Measurements from ENCODE around the gene NUCB1. TPM values are rescaled to one million over a fixed set of nuclear protein-coding genes. Genes with fewer than 3 reads are reported as not detected.
A peak's percentile ranks its signal among the peaks of the same experiment; 100 is the strongest.

The NUCB1 gene
- total and polyA plus RNA-seq, 9 of the 15 experiments (the other 6 are each of a cell fraction or from before 2014, with no cell fraction given) = 3.1 to 153 (median 71.7) TPM

DNA sequence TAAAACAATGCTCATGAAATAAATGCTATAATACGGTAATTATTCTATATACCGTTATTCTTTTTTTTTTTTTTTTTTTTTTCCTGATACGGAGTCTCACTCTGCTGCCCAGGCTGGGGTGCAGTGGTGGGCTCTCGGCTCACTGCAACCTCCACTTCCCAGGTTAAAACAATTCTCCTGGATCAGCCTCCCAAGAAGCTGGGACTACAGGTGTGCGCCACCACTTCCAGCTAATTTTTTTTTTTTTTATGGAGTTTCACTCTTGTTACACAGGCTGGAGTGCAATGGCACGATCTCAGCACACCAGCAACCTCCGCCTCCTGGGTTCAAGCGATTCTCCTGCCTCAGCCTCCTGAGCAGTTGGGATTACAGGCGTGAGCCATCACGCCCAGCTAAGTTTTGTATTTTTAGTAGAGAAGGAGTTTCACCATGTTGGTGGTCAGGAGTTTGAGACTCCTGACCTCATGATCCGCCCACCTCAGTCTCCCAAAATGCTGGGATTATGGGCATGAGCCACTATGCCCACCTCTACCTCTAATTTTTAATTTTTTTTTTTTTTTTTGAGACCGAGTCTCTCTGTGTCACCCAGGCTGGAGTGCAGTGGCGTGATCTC, 21.0 kb upstream of the NUCB1 start (continued):
- TF ChIP-seq ETV5 (CRISPR knock-in tag; IDR thresholded peaks at IDR 0.05; ENCODE audit: low read depth) (no peak; the same call in 1 of the 2 replicates), POLR2G (IDR thresholded peaks at IDR 0.05; ENCODE audit: low read depth, low read length) (peak; percentile 4), NEUROD1 (IDR thresholded peaks at IDR 0.05; ENCODE audit: borderline replicate concordance, low read depth, low read length, partially characterized antibody) (no peak), NR2C2 (CRISPR knock-in tag; IDR thresholded peaks at IDR 0.05) (no peak), NR2C2 (tag; IDR thresholded peaks at IDR 0.05) (no peak), GTF2E2 (tag; IDR thresholded peaks at IDR 0.05) (peak; percentile 36; the same call in 1 of the 2 replicates), ZKSCAN8 (CRISPR knock-in tag; IDR thresholded peaks at IDR 0.05) (peak; percentile 25), PTRF (tag; IDR thresholded peaks at IDR 0.05) (no peak), RFX5 (IDR thresholded peaks at IDR 0.05; ENCODE audit: low read depth, low read length) (no peak), ZNF644 (tag; IDR thresholded peaks at IDR 0.05; ENCODE audit: low read depth) (0 out of 2 replicates have a peak, but pooled peaks have one; percentile 2), SAFB (IDR thresholded peaks at IDR 0.05; ENCODE audit: borderline replicate concordance, low read depth, low read length) (no peak), PURB (CRISPR knock-in tag; IDR thresholded peaks at IDR 0.05; ENCODE audit: low read depth) (no peak), ASH1L (IDR thresholded peaks at IDR 0.05; ENCODE audit: borderline replicate concordance, low read depth, partially characterized antibody) (peak; percentile 36), ZEB2 (IDR thresholded peaks at IDR 0.05) (no peak), RBFOX2 (IDR thresholded peaks at IDR 0.05; ENCODE audit: low read depth, low read length) (peak; percentile 20; the same call in 1 of the 2 replicates), SMAD4 (CRISPR knock-in tag; conservative IDR thresholded peaks at IDR 0.05) (no peak)
- TF ChIP-seq, protein P1, sequence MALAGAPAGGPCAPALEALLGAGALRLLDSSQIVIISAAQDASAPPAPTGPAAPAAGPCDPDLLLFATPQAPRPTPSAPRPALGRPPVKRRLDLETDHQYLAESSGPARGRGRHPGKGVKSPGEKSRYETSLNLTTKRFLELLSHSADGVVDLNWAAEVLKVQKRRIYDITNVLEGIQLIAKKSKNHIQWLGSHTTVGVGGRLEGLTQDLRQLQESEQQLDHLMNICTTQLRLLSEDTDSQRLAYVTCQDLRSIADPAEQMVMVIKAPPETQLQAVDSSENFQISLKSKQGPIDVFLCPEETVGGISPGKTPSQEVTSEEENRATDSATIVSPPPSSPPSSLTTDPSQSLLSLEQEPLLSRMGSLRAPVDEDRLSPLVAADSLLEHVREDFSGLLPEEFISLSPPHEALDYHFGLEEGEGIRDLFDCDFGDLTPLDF (CRISPR knock-in tag; IDR thresholded peaks at IDR 0.05) = no peak
- TF ChIP-seq, protein P2, sequence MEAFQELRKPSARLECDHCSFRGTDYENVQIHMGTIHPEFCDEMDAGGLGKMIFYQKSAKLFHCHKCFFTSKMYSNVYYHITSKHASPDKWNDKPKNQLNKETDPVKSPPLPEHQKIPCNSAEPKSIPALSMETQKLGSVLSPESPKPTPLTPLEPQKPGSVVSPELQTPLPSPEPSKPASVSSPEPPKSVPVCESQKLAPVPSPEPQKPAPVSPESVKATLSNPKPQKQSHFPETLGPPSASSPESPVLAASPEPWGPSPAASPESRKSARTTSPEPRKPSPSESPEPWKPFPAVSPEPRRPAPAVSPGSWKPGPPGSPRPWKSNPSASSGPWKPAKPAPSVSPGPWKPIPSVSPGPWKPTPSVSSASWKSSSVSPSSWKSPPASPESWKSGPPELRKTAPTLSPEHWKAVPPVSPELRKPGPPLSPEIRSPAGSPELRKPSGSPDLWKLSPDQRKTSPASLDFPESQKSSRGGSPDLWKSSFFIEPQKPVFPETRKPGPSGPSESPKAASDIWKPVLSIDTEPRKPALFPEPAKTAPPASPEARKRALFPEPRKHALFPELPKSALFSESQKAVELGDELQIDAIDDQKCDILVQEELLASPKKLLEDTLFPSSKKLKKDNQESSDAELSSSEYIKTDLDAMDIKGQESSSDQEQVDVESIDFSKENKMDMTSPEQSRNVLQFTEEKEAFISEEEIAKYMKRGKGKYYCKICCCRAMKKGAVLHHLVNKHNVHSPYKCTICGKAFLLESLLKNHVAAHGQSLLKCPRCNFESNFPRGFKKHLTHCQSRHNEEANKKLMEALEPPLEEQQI (IDR thresholded peaks at IDR 0.05) = no peak
- TF ChIP-seq, protein P3, sequence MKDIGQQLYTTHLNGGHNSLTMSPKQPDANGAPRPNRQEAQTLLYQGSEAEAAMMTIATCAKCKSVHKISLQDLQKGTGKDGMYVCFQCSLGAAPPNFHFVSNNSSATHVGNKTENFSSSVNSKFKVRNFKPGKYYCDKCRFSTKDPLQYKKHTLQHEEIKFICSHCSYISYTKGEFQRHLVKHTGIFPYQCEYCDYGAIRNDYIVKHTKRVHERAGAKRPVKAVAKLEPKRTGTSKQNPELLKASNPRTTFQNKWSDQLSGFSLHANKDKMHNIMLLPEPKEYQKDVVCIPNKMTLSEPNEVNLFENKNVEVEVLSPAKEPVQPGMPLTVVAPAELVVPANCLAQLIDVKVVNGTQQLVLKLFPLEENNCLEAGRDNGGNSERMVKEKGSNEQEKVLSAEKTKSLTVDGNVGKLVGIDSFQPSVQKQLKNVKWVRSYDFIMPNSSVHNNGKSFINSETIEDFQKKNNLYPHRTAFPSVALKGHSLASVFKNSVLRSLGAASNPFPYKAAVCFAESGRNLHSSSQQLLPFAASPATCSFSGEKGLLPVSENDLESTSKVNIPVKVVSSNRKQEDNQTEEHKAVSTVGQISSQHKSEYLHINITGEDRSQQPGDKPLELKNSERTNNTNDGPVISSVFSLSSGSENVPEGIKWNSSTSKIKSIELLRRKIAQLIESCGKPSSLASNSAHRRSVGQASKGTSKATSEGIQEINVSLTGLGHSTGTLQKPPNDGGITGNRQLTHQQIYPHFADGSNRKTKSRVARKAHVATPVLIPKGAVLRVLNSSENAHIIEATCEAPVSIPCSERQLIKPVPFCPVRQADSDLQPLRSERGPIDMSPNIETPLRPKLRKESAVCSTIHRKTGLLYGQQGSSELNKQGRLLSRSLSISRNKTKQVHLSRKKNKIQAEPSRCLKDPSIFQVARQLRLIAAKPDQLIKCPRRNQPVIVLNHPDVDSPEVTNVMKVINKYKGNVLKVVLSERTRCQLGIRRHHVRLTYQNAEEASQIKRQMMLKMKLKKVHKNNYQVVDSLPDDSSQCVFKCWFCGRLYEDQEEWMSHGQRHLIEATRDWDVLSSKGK (CRISPR knock-in tag; IDR thresholded peaks at IDR 0.05) = no peak
- TF ChIP-seq, protein P4, sequence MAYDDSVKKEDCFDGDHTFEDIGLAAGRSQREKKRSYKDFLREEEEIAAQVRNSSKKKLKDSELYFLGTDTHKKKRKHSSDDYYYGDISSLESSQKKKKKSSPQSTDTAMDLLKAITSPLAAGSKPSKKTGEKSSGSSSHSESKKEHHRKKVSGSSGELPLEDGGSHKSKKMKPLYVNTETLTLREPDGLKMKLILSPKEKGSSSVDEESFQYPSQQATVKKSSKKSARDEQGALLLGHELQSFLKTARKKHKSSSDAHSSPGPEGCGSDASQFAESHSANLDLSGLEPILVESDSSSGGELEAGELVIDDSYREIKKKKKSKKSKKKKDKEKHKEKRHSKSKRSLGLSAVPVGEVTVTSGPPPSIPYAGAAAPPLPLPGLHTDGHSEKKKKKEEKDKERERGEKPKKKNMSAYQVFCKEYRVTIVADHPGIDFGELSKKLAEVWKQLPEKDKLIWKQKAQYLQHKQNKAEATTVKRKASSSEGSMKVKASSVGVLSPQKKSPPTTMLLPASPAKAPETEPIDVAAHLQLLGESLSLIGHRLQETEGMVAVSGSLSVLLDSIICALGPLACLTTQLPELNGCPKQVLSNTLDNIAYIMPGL (CRISPR knock-in tag; IDR thresholded peaks at IDR 0.05) = no peak
